BLaER1 (cell line): ENCODE measurements around the gene C21orf58.

ENCODE experiments used
- H3K27ac ChIP-seq: shearing (Covaris generic); formaldehyde crosslinking; 2 replicates; pipeline ENCODE4 v1.8.1; 2022
- H3K27me3 ChIP-seq: shearing (Covaris generic); formaldehyde crosslinking; 2 replicates; pipeline ENCODE4 v1.8.1; 2022
- H3K36me3 ChIP-seq: shearing (Covaris generic); formaldehyde crosslinking; 2 replicates; pipeline ENCODE4 v1.8.1; 2022
- H3K4me1 ChIP-seq: shearing (Covaris generic); formaldehyde crosslinking; 2 replicates; pipeline ENCODE4 v1.8.1; 2022
- H3K4me2 ChIP-seq: shearing (Covaris generic); formaldehyde crosslinking; 2 replicates; pipeline ENCODE4 v1.8.1; 2022
- H3K4me3 ChIP-seq: shearing (Covaris generic); formaldehyde crosslinking; 2 replicates; pipeline ENCODE4 v1.8.1; 2022
- H3K9ac ChIP-seq: shearing (Covaris generic); formaldehyde crosslinking; 2 replicates; pipeline ENCODE4 v1.8.1; 2022
- H3K9me3 ChIP-seq: shearing (Covaris generic); formaldehyde crosslinking; 2 replicates; pipeline ENCODE4 v1.8.1; 2022
- H4K20me1 ChIP-seq: shearing (Covaris generic); formaldehyde crosslinking; 2 replicates; pipeline ENCODE4 v1.8.1; 2022
- Cebpa-rat ChIP-seq: shearing (Covaris generic); IDR thresholded peaks from 2 replicates; pipeline ENCODE4 v1.8.1; 2022

C21orf58 gene

DNA sequence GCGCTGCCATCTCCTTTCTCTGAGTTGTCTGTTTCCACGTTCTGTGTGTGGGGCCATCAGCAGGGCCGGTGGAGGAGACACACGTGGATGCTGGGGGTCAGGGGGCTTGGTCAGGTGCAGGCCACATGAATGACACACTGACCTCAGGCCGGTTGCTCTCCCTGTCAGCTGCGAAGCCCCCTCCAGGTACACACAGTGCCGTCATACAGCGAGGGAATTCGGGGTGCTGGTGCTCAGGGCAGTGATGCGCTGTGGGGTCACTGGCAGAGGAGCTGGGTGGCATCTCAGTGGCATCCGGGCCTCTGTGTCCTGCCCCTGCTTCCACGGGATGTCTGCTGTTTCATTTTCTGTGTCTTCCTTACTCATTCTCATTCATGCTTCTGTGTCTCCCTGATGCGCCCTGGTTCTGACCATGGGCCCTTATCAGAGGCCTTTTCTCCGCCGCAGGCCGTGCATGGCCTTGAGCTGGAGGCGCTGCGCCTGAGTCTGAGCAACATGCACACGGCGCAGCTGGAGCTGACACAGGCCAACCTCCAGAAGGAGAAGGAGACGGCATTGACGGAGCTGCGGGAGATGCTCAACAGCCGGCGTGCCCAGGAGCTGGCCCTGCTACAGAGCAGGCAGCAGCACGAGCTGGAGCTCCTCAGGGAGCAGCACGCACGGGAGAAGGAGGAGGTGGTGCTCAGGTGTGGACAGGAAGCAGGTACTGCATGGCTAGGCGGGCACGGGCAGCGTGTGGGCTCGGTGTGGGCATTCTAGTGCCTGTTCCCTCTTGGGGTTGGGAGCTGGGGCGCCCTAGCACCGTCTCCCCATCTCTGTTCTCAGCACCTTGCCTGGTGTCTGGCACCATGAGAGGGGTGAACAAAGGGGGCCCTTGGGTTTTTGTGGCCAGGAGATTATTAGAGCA, 22.9 kb upstream of the C21orf58 start:
- Histone ChIP-seq H4K20me1 (peaks cover 9% of the 10 kb centered on the region; the same call in 1 of the 2 replicates), H3K27ac (no peak overlapping the region), H3K4me2 (no peak overlapping the region), H3K4me3 (no peak overlapping the region), H3K9ac (no peak overlapping the region), H3K36me3 (peaks cover 91% of the 10 kb centered on the region), H3K9me3 (no peaks in the 10 kb centered on the region), H3K4me1 (no peaks in the 10 kb centered on the region), H3K27me3 (no peaks in the 10 kb centered on the region)
- TF ChIP-seq Cebpa-rat = no peak

GRCh38 chr21:46345861-46346260, 22.2 kb upstream of the C21orf58 start:
- peaks cover 91% of the 10 kb centered on the region for H3K36me3 ChIP-seq
- peaks cover 8% of the 10 kb centered on the region; the same call in 1 of the 2 replicates for H4K20me1 ChIP-seq
- TF ChIP-seq Cebpa-rat = no peak
- no peak overlapping the region for H3K27ac ChIP-seq
- no peaks in the 10 kb centered on the region for H3K4me1 ChIP-seq
- no peak overlapping the region for H3K4me2 ChIP-seq
- no peaks in the 10 kb centered on the region for H3K27me3 ChIP-seq
- H3K4me3 ChIP-seq = no peak overlapping the region
- H3K9me3 ChIP-seq = no peaks in the 10 kb centered on the region
- H3K9ac ChIP-seq = no peak overlapping the region

DNA sequence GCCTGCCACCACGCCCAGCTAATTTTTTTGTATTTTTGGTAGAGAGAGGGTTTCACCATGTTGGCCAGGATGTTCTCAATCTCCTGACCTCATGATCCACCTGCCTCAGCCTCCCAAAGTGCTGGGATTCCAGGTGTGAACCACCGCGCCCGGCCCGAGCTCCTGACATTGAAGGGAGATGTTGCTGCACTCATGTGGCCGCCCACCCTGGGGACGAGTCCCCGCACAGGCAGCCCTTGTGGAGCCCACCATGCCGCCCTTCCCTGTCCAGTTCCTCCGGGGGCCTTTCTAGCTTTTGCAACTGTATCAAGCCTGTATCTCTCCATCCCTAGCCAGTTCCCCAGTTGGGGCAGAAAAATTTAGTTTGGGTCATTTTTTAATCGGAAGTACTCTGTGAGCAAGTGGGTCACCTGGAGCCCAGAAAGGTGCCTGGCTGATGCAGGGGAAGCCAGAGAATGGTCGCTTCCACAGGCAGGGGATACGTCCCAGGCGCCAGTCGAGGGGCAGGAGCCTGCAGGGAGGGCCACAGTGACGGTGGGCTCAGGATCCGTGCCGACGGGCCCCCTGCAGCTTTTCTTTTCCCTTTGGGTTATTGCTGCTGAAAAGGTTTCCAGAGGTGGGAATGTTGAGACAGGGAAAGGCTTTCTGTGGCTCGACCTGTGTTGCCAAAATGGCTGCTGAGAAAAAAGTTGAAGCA, 20.7 kb upstream of the C21orf58 start:
- Histone ChIP-seq H3K9ac (no peak overlapping the region), H3K9me3 (peaks cover 9% of the 10 kb centered on the region), H3K4me3 (no peak overlapping the region), H3K4me1 (no peaks in the 10 kb centered on the region), H4K20me1 (peaks cover 8% of the 10 kb centered on the region; the same call in 1 of the 2 replicates), H3K27ac (no peak overlapping the region), H3K27me3 (no peaks in the 10 kb centered on the region), H3K4me2 (no peak overlapping the region), H3K36me3 (peaks cover 90% of the 10 kb centered on the region)
- TF ChIP-seq Cebpa-rat = no peak

DNA sequence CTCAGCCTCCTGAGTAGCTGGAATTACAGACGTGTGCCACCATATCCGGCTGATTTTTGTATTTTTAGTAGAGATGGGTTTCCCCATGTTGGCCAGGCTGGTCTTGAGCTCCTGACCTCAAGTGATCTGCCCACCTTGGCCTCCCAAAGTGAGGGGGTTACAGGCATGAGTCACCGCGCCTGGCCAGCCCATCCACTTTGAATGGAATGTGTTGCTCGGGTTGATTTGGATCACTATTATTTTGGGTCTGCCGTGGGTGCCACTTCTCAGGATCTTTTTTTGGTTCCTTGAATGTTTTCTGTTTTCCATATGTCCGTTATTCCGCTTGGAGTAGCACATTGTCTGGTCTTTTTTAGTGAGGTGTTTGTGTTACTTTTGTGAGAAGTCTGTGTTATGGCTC, 17.3 kb upstream of the C21orf58 start:
- Histone ChIP-seq H3K9me3 (peaks cover 14% of the 10 kb centered on the region), H3K27ac (no peak overlapping the region), H4K20me1 (peaks cover 8% of the 10 kb centered on the region; the same call in 1 of the 2 replicates), H3K9ac (no peak overlapping the region), H3K4me3 (no peak overlapping the region), H3K27me3 (no peaks in the 10 kb centered on the region), H3K4me2 (no peak overlapping the region), H3K36me3 (peaks cover 90% of the 10 kb centered on the region), H3K4me1 (no peaks in the 10 kb centered on the region)
- no peak for TF ChIP-seq Cebpa-rat

DNA sequence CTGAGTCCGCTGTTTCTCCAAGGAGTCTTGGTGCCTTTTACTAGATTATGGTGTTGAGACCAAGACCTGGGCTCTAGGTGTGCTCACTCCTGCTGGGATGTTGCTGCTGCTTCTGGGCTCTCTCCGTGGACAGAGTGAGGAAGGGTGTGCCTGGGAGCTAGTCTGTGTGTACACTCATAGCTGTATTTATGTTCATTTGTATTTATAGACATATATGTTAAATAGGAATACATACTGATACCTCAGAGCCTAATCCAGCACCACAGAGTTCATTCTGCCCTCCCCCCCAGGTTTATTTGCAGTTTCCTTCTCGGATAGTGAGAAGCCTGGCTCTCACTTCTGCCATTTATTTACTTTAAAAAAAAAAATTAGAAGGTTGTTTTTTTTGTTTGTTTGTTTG, 12.9 kb upstream of the C21orf58 start:
- H3K9me3 ChIP-seq = peaks cover 14% of the 10 kb centered on the region
- 0 out of 2 replicates have a peak, but pooled peaks cover 12% of the 10 kb centered on the region for H4K20me1 ChIP-seq
- no peak for TF ChIP-seq Cebpa-rat
- H3K4me1 ChIP-seq = no peaks in the 10 kb centered on the region
- H3K27ac ChIP-seq = no peak overlapping the region
- no peaks in the 10 kb centered on the region for H3K27me3 ChIP-seq
- peaks cover 94% of the 10 kb centered on the region for H3K36me3 ChIP-seq
- no peak overlapping the region for H3K4me3 ChIP-seq
- no peak overlapping the region for H3K4me2 ChIP-seq
- H3K9ac ChIP-seq = no peak overlapping the region

GRCh38 chr21:46334351-46335140, 10.9 kb upstream of the C21orf58 start:
- Histone ChIP-seq H3K9me3 (peaks cover 7% of the 10 kb centered on the region), H3K4me2 (no peak overlapping the region), H3K4me1 (no peaks in the 10 kb centered on the region), H3K4me3 (no peak overlapping the region), H3K9ac (no peak overlapping the region), H3K27ac (no peak overlapping the region), H3K27me3 (no peaks in the 10 kb centered on the region), H4K20me1 (0 out of 2 replicates have a peak, but pooled peaks cover 12% of the 10 kb centered on the region), H3K36me3 (peaks cover 95% of the 10 kb centered on the region)
- TF ChIP-seq Cebpa-rat = no peak

DNA sequence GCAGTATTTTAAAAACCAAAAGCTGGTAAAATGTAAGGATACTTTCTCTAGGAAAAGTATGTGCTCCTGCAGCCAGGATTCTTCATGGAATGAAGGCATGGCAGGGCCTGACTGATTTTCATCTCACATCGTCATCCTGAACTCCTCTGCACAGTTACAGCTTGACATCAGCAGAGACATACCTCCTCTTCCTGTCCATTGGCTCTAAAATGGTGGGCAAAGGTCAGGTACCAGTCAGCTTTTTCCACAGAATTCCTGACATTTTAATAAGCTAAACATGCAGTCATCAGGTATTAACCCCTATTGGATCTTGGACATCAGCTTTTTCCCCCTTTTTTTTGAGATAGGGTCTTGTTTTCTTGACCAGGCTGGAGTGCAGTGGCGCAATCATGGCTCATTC, 6.1 kb upstream of the C21orf58 start:
- H3K36me3 ChIP-seq = peaks cover 78% of the 10 kb centered on the region
- H3K4me1 ChIP-seq = peaks cover 13% of the 10 kb centered on the region
- no peak for TF ChIP-seq Cebpa-rat
- H3K27ac ChIP-seq = no peak overlapping the region
- no peaks in the 10 kb centered on the region for H3K9me3 ChIP-seq
- no peak overlapping the region for H3K9ac ChIP-seq
- H3K27me3 ChIP-seq = no peaks in the 10 kb centered on the region
- H3K4me2 ChIP-seq = no peak overlapping the region
- H4K20me1 ChIP-seq = peaks cover 23% of the 10 kb centered on the region
- no peak overlapping the region for H3K4me3 ChIP-seq

DNA sequence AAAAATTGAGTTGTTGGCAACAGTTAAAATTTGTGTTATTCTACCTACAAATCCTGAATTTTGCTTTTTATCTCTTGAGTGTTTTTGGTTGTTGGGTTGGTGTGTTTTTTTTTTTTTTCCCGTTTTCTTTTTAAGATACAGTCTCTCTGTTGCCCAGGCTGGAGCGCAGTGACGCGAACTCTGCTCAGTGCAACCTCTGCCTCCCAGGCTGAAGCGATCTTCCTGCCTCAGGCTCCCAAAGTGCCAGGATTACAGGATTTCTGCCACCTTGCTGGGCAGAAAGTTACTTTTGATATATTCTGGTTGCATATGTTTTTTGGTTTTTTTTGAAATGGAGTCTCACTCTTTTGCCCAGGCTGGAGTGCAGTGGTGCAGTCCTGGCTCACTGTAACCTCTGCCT, 4.5 kb upstream of the C21orf58 start:
- H3K9ac ChIP-seq = no peak overlapping the region
- H3K4me3 ChIP-seq = no peak overlapping the region
- H3K27ac ChIP-seq = no peak overlapping the region
- H3K36me3 ChIP-seq = peaks cover 64% of the 10 kb centered on the region
- H3K4me2 ChIP-seq = no peak overlapping the region
- H3K27me3 ChIP-seq = no peaks in the 10 kb centered on the region
- H4K20me1 ChIP-seq = peaks cover 19% of the 10 kb centered on the region
- H3K9me3 ChIP-seq = no peaks in the 10 kb centered on the region
- H3K4me1 ChIP-seq = peaks cover 13% of the 10 kb centered on the region
- TF ChIP-seq Cebpa-rat = no peak

DNA sequence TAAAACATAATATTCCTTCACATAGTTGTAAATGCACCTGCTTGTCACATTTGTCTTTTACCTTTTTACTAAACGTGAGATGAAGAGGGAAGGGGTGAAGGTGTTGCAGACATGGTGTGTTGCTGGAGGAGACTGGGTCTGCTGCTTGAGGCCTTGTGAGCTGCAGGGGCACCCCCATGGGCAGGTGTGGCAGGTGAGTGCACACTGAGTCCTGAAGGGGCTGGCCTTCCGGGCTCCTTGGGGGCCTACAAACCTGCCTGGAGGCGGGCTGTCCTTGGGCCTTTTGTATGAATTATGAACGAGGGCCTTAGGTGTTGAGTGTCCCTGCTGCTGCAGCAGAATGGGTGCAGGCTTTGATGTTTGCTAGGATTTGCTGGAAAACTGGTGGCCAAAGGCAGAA, 4.0 kb upstream of the C21orf58 start:
- Histone ChIP-seq H3K4me3 (no peak overlapping the region), H3K4me2 (no peak overlapping the region), H3K4me1 (peaks cover 13% of the 10 kb centered on the region), H3K27ac (no peak overlapping the region), H3K9me3 (no peaks in the 10 kb centered on the region), H3K9ac (no peak overlapping the region), H4K20me1 (peaks cover 21% of the 10 kb centered on the region), H3K36me3 (peaks cover 60% of the 10 kb centered on the region), H3K27me3 (no peaks in the 10 kb centered on the region)
- TF ChIP-seq Cebpa-rat = no peak
